HEK293T (cell line): ENCODE data around the gene CNTN5.

Experiments
- CTCF ChIA-PET: fragments of 350-600 bp; formaldehyde crosslinking; extraction: SDS; loops from one replicate; lab custom pipeline; 2021; ENCODE audit warnings: antibody characterized with exemption, inconsistent platforms; lab: Yijun Ruan, JAX
- POLR2A ChIA-PET: fragments of 350-600 bp; formaldehyde crosslinking; extraction: SDS; loops from one replicate; lab custom pipeline; 2020; ENCODE audit warnings: antibody characterized with exemption, inconsistent platforms; lab: Yijun Ruan, JAX
- DNase-seq: peaks from one replicate; pipeline ENCODE4 v3.0.0; 2012; ENCODE audit warnings: mixed read lengths; ENCODE audit errors: extremely low spot score
- ARNT ChIP-seq: fragments of 450-650 bp; IDR thresholded peaks from 2 replicates; pipeline ENCODE4 v1.6.1; 2017; ENCODE audit warnings: mild to moderate bottlenecking
- BHLHE40 ChIP-seq: fragments of 450-650 bp; IDR thresholded peaks from 2 replicates; pipeline ENCODE4 v1.6.1; 2016; ENCODE audit warnings: mild to moderate bottlenecking, moderate library complexity, borderline replicate concordance
- CTBP1 ChIP-seq: fragments of 450-650 bp; IDR thresholded peaks from 2 replicates; pipeline ENCODE4 v1.6.1; 2016; ENCODE audit warnings: borderline replicate concordance
- ELF4 ChIP-seq: fragments of 450-650 bp; IDR thresholded peaks from 2 replicates; pipeline ENCODE4 v1.6.1; 2017; ENCODE audit warnings: antibody characterized with exemption
- FOXA1 ChIP-seq: fragments of 450-650 bp; IDR thresholded peaks from 2 replicates; pipeline ENCODE4 v1.6.1; 2016; ENCODE audit warnings: mild to moderate bottlenecking
- FOXK2 ChIP-seq: fragments of 450-650 bp; IDR thresholded peaks from 2 replicates; pipeline ENCODE4 v1.6.1; 2016; ENCODE audit warnings: mild to moderate bottlenecking
- FOXM1 ChIP-seq: fragments of 450-650 bp; IDR thresholded peaks from 2 replicates; pipeline ENCODE4 v1.6.1; 2017; ENCODE audit warnings: mild to moderate bottlenecking, borderline replicate concordance
- HDGF ChIP-seq: fragments of 450-650 bp; IDR thresholded peaks from 2 replicates; pipeline ENCODE4 v1.6.1; 2017; ENCODE audit warnings: antibody characterized with exemption, borderline replicate concordance
- L3MBTL2 ChIP-seq: fragments of 450-650 bp; conservative IDR thresholded peaks from 2 replicates; pipeline ENCODE4 v1.6.1; 2016; ENCODE audit warnings: mild to moderate bottlenecking
- LEF1 ChIP-seq: fragments of 450-650 bp; IDR thresholded peaks from 2 replicates; pipeline ENCODE4 v1.6.1; 2017; ENCODE audit warnings: mild to moderate bottlenecking, borderline replicate concordance
- NFRKB ChIP-seq: fragments of 450-650 bp; IDR thresholded peaks from 2 replicates; pipeline ENCODE4 v1.6.1; 2016; ENCODE audit warnings: mild to moderate bottlenecking, moderate library complexity
- SP1 ChIP-seq: fragments of 450-650 bp; IDR thresholded peaks from 2 replicates; pipeline ENCODE4 v1.6.1; 2017
- SUZ12 ChIP-seq: fragments of 450-650 bp; IDR thresholded peaks from 2 replicates; pipeline ENCODE4 v1.6.1; 2016; ENCODE audit warnings: mild to moderate bottlenecking
- TARDBP ChIP-seq: fragments of 450-650 bp; IDR thresholded peaks from 2 replicates; pipeline ENCODE4 v1.6.1; 2016
- ZNF384 ChIP-seq: fragments of 450-650 bp; IDR thresholded peaks from 2 replicates; pipeline ENCODE4 v1.6.1; 2016
- TF ChIP-seq, protein P1 (sequence below): fragments of 450-650 bp; IDR thresholded peaks from 2 replicates; pipeline ENCODE4 v1.6.1; 2016

CNTN5 gene

DNA sequence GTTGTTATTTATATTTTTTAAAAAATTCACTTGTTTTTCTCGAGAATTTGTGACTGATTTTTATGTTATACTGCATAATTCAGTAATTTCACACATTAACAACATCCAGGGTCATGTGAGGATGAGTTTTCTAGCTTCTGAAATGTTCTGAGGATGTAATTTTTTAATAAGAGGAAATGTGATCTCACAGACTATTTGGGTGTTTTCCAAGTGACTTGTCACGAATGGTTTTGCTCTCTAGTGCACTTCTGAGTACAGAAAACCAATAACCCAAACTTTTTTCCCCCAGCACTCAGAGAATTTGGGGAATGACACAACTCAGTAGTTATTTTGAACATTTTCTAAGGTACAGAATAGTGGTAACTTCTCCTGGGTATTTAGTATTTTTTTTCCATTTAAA is 845.2 kb downstream of the CNTN5 start:
- ChIA-PET CTCF (no interaction called here), POLR2A (no interaction called here)
- TF ChIP-seq FOXA1 (no peak), HDGF (no peak), NFRKB (no peak), ZNF384 (no peak), L3MBTL2 (no peak), LEF1 (no peak), TARDBP (no peak), FOXK2 (no peak), SP1 (no peak)
- TF ChIP-seq, protein P1, sequence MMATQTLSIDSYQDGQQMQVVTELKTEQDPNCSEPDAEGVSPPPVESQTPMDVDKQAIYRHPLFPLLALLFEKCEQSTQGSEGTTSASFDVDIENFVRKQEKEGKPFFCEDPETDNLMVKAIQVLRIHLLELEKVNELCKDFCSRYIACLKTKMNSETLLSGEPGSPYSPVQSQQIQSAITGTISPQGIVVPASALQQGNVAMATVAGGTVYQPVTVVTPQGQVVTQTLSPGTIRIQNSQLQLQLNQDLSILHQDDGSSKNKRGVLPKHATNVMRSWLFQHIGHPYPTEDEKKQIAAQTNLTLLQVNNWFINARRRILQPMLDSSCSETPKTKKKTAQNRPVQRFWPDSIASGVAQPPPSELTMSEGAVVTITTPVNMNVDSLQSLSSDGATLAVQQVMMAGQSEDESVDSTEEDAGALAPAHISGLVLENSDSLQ = no peak
- no peak for DNase-seq

DNA sequence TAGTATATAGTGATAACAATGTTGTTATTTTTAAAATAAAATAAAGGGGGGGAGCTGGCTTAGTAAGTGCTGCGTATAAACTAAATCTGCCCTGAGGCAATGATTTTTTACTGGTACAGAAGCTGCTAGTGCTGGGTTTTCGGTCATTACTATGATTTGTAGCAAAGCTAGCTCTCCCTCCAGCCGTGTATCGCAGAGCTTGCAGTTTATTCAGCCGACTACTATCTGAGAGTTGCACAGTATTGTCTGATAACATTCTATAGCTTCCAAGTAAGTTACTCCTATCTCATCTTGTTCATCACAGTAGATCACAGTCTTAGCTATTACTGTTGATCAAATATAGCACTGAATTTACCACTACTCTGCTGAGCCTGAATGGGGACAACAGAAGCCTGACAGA is 860.9 kb downstream of the CNTN5 start:
- CTCF ChIA-PET = no interaction called here

DNA sequence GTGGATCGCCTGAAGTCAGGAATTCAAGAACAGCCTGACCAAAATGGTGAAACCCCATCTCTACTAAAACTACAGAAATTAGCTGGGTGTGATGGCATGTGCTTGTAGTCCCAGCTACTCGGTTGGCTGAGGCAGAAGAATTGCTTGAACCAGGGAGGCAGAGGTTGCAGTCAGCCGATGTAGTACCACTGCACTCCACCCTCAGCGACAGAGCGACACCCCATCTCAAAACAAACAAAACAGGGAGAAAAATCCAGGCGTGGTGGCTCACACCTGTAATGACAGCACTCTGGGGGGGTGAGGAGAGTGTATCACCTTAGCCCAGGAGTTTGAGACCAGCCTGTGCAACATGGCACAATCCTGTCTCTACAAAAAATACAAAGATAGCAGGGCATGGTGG is 864.0 kb downstream of the CNTN5 start:
- CTCF ChIA-PET = no interaction called here
- TF ChIP-seq L3MBTL2 (no peak), ZNF384 (no peak), SP1 (no peak), ELF4 (no peak), CTBP1 (no peak), NFRKB (no peak), HDGF (no peak), FOXM1 (no peak), FOXA1 (no peak), LEF1 (no peak), BHLHE40 (no peak)

More for the DNA sequence above, 860.9 kb downstream of the CNTN5 start:
- POLR2A ChIA-PET = no interaction called here
- TF ChIP-seq FOXM1 (no peak), NFRKB (no peak), HDGF (no peak), LEF1 (no peak), ARNT (no peak), FOXK2 (no peak), SUZ12 (no peak), L3MBTL2 (no peak), ZNF384 (no peak), ELF4 (no peak), TARDBP (no peak), CTBP1 (no peak), FOXA1 (no peak)
- TF ChIP-seq, protein P1 = no peak
- no peak for DNase-seq

DNA sequence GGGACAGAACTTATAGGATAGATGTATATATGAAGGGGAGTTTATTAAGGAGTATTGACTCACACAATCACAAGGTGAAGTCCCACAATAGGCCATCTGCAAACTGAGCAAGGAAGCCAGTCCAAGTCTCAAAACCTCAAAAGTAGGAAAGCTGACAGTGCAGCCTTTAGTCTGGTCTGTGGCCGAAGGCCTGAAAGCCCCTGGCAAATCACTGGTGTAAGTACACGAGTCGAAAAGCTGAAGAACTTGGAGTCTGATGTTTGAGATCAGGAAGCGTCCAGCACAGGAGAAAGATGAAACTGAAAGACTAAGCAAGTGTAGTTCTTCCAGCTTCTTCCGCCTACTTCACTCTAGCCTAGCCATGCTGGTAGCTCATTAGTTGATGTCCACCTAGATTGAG is 866.7 kb downstream of the CNTN5 start:
- TF ChIP-seq TARDBP (no peak), FOXM1 (no peak), ARNT (no peak), ZNF384 (no peak), FOXK2 (no peak)
- TF ChIP-seq, protein P1 = no peak
- no peak for DNase-seq
- CTCF ChIA-PET = no interaction called here
- POLR2A ChIA-PET = no interaction called here

More for the DNA sequence above, 864.0 kb downstream of the CNTN5 start:
- POLR2A ChIA-PET = no interaction called here
- DNase-seq = no peak

DNA sequence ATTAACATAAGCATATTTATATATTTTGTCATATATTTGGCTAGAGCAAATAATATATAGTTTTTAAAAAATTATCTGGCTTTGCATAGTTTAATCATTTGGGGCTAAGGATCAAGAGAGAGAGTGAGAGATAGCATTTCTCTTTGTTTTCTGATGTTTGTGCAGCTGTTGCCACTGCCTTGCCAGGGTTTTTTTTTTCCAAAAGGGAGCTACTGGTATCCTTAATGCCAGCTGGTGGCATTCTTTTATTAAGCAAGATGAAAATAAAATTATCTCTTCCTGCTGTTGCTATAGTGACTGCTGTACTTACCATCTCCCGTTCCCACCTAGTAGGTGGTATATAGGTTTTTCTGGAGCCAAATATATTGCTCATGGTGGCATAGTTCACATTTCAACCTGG is 873.1 kb downstream of the CNTN5 start:
- ChIA-PET CTCF (no interaction called here), POLR2A (no interaction called here)
- no peak for DNase-seq
- no peak for TF ChIP-seq CTBP1
- TF ChIP-seq FOXK2 = no peak
- TF ChIP-seq BHLHE40 = no peak
- TF ChIP-seq, protein P1 = no peak

DNA sequence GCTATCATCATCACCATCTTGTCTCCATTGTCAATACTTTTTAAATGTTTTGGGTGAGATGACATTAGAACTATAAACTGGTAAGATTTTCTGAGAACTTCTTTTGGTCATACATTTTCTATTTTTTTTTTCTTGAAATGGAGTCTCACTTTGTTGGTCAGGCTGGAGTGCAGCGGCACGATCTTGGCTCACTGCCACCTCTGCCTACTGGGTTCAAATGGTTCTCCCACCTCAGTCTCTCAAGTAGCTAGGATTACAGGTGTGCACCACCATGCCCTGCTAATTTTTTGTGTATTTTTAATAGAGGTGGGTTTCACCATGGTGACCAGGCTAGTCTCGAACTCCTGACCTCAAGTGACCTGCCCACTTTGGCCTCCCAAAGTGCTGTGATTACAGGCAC is 880.4 kb downstream of the CNTN5 start:
- no peak for TF ChIP-seq LEF1
- TF ChIP-seq ELF4 = no peak
- TF ChIP-seq TARDBP = no peak
- TF ChIP-seq SP1 = no peak
- no peak for TF ChIP-seq L3MBTL2
- no peak for TF ChIP-seq HDGF
- TF ChIP-seq, protein P1 = no peak
- TF ChIP-seq NFRKB = no peak
- no peak for TF ChIP-seq CTBP1
- TF ChIP-seq BHLHE40 = no peak
- no peak for TF ChIP-seq FOXK2
- TF ChIP-seq SUZ12 = no peak
- DNase-seq = no peak
- ChIA-PET CTCF (no interaction called here), POLR2A (no interaction called here)
